Measurements from ENCODE around the gene CD2.

Gene CD2

DNA sequence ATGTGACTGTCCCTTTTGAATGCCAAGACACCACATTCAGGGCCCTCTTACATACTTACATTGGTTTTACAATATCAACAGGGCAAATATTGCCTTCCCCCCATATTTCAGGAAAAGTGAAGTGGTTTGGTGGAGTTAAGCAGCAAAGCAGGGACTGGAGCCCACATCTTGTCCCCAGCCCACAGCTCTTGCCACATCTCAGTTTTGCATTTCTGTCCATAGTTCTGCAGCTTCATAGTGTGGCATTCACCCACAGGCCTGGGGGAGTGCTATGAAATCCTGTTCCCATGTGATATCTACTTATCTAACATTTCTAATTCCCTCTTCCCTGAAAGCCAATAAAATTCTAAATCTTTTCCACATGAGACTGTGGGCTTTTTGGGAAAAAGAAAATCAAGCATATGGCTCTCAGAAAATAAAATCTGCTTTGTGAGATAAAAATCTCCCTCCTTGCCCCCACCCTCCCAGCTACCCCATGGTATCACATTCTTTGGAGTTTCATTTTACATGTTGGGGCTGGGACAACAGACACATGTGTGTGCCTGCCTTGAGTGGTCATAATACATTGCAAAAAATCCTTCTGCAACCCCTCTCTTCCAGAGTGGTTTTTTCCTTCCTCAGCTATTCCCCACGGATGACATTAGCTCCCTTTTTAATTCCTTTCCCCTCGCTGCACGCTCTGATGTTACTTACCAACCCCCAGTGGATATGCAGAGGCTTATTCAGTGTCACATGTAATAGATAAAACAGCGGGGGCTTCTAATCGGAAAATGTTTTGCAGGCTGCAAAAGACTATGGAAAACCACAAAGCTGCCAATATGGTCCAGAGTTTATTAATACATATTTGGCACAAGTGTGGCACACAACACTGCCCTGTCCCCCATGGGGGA lies 20.5 kb upstream of the CD2 start:
- Histone ChIP-seq H3K27me3 (ENCODE audit: control insufficient read depth in 1 of 2, insufficient read depth in 2 of 2, low read length in 2 of 2) (no peaks in the 10 kb centered on the region), H3K9me3 (ENCODE audit: control insufficient read depth in 2 of 2, low read length in 2 of 2) (no peaks in the 10 kb centered on the region), H3K4me1 (ENCODE audit: control insufficient read depth, insufficient read depth, low read length) (no peaks in the 10 kb centered on the region), H3K36me3 (ENCODE audit: control insufficient read depth in 2 of 2, insufficient read depth in 2 of 2, low read length in 2 of 2) (no peaks in the 10 kb centered on the region), H3K9ac (ENCODE audit: low read length in 2 of 2) (no peak overlapping the region), H3K27ac (ENCODE audit: low read length) (no peak overlapping the region), H3K4me3 (ENCODE audit: low read length in 2 of 2) (no peak overlapping the region)

DNA sequence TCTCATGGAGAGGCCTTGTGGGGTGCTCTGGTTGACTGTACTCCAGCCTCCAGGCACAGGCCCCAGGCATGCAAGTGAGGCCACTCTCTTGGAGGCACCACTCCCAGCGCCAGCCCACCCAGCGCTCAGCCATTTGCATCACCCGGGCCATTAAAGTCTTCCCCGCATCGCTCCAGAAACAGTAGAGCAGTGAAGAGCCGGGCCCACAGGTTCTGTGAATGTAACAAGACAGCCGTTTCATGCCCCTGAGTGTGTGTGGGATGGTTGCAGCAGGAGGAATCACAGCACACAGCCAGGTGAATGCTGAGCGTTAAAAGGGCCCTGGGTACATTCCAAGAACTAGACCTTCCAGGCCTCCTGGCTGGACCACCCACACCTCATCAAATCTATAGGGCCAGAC lies 19.0 kb upstream of the CD2 start:
- Histone ChIP-seq H3K36me3 (ENCODE audit: control insufficient read depth in 2 of 2, insufficient read depth in 2 of 2, low read length in 2 of 2) (no peaks in the 10 kb centered on the region), H3K9ac (ENCODE audit: low read length in 2 of 2) (no peak overlapping the region), H3K4me1 (ENCODE audit: control insufficient read depth, insufficient read depth, low read length) (no peaks in the 10 kb centered on the region), H3K9me3 (ENCODE audit: control insufficient read depth in 2 of 2, low read length in 2 of 2) (no peaks in the 10 kb centered on the region), H3K4me3 (ENCODE audit: low read length in 2 of 2) (no peak overlapping the region), H3K27me3 (ENCODE audit: control insufficient read depth in 1 of 2, insufficient read depth in 2 of 2, low read length in 2 of 2) (no peaks in the 10 kb centered on the region), H3K27ac (ENCODE audit: low read length) (no peak overlapping the region)

DNA sequence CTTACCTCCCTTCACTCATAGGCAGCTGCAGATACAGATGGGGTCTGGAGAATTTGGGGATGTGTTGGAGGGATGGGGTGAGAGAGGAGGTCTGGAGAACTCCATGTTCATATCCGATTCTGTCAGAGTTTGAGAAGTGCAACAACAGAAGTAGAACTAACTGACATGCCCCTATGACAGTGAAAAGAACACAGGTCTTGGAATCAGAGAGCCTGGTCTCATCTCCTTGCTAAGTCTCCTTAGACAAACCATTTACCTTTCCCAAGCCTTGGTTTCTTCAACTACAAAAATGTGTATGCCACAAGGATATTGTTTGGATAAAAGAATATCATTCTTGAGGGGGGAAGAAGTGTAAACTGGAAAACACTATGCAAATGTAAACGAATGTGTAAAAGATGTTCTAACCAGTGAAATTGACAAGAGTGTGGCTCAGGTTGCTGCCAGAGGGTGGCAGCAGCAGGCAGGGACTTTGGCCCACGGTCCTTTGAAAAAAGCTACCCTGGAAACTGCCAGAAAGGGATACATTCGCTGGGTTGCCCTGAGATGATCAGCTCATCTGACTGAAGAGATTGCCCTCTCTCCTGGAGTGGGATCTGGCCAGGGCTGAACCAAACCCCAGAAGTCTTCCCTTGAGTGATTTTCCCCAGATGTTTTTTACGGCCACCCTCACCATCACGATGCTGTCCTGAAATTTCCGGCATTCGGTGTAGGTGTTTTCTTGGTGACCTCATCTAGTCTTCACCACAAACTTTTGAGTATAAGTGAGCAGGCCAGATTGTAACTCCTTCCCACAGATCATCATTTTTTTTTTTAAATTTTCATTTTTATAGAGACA lies 17.0 kb upstream of the CD2 start:
- no peak overlapping the region for H3K4me3 ChIP-seq (ENCODE audit: low read length in 2 of 2)
- no peaks in the 10 kb centered on the region for H3K4me1 ChIP-seq (ENCODE audit: control insufficient read depth, insufficient read depth, low read length)
- H3K27me3 ChIP-seq (ENCODE audit: control insufficient read depth in 1 of 2, insufficient read depth in 2 of 2, low read length in 2 of 2): no peaks in the 10 kb centered on the region
- H3K27ac ChIP-seq (ENCODE audit: low read length): no peak overlapping the region
- no peaks in the 10 kb centered on the region for H3K36me3 ChIP-seq (ENCODE audit: control insufficient read depth in 2 of 2, insufficient read depth in 2 of 2, low read length in 2 of 2)
- no peaks in the 10 kb centered on the region for H3K9me3 ChIP-seq (ENCODE audit: control insufficient read depth in 2 of 2, low read length in 2 of 2)
- no peak overlapping the region for H3K9ac ChIP-seq (ENCODE audit: low read length in 2 of 2)

DNA sequence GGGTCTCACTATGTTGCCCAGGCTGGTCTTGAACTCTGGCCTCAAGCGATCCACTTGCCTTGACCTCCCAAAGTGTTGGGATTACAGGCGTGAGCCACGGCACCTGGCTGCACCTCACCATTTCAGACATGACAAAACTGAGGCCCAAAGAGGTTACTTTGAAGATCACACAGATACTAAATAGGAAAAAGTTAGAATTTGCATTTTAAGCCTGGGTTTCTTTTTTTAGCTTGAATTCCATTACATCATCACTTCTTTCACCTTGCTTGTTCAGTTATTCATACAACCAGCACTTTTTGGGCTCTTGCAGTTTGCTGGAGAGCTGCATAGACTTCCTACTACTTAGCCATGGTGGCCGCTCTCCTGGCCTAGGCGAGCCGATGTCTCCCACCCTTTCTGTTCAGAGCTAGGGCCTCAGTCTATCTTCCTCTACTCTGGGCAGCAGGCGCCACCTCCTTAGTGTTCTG lies 16.3 kb upstream of the CD2 start:
- Histone ChIP-seq H3K4me1 (ENCODE audit: control insufficient read depth, insufficient read depth, low read length) (no peaks in the 10 kb centered on the region), H3K27ac (ENCODE audit: low read length) (no peak overlapping the region), H3K4me3 (ENCODE audit: low read length in 2 of 2) (no peak overlapping the region), H3K36me3 (ENCODE audit: control insufficient read depth in 2 of 2, insufficient read depth in 2 of 2, low read length in 2 of 2) (no peaks in the 10 kb centered on the region), H3K27me3 (ENCODE audit: control insufficient read depth in 1 of 2, insufficient read depth in 2 of 2, low read length in 2 of 2) (no peaks in the 10 kb centered on the region), H3K9me3 (ENCODE audit: control insufficient read depth in 2 of 2, low read length in 2 of 2) (peaks cover 0 to under 1% of the 10 kb centered on the region in 2 donors), H3K9ac (ENCODE audit: low read length in 2 of 2) (no peak overlapping the region)

DNA sequence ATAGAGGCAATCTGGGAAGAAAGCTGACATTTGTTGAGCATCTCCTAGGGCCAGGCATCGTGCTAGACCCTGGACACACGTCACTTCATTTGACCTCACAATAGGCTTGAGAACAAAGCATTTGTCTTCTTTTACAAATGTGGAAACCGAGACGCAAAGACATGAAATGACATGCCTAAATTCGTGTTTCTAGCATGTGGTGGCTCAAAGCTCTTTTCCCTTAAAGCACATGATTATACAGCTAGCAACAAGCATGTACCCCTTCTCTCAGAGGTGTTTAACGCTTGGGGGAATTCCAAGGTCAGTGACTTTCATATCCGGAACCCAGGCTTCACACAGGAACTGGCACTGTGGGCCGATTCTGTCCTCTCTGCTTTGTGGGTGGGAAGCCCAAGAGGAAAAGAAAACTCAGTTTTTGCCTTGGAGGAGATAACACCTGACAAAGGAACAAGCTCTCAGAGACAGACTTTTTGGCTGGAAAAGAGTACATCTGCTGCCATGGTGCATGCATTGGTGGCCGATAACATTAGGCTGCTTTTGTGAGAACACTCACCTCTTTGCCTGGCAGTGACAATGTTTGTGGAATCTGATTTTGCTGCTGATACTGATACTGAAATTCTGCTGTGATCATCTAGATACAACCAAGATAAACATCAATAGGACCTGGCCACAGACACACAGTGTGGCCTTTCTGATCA lies 15.4 kb upstream of the CD2 start:
- H3K27me3 ChIP-seq (ENCODE audit: control insufficient read depth in 1 of 2, insufficient read depth in 2 of 2, low read length in 2 of 2): no peaks in the 10 kb centered on the region
- H3K4me1 ChIP-seq (ENCODE audit: control insufficient read depth, insufficient read depth, low read length): no peaks in the 10 kb centered on the region
- no peak overlapping the region for H3K4me3 ChIP-seq (ENCODE audit: low read length in 2 of 2)
- H3K27ac ChIP-seq (ENCODE audit: low read length): no peak overlapping the region
- H3K36me3 ChIP-seq (ENCODE audit: control insufficient read depth in 2 of 2, insufficient read depth in 2 of 2, low read length in 2 of 2): no peaks in the 10 kb centered on the region
- no peak overlapping the region for H3K9ac ChIP-seq (ENCODE audit: low read length in 2 of 2)
- peaks cover 6 to 9% of the 10 kb centered on the region in 2 donors for H3K9me3 ChIP-seq (ENCODE audit: control insufficient read depth in 2 of 2, low read length in 2 of 2)

DNA sequence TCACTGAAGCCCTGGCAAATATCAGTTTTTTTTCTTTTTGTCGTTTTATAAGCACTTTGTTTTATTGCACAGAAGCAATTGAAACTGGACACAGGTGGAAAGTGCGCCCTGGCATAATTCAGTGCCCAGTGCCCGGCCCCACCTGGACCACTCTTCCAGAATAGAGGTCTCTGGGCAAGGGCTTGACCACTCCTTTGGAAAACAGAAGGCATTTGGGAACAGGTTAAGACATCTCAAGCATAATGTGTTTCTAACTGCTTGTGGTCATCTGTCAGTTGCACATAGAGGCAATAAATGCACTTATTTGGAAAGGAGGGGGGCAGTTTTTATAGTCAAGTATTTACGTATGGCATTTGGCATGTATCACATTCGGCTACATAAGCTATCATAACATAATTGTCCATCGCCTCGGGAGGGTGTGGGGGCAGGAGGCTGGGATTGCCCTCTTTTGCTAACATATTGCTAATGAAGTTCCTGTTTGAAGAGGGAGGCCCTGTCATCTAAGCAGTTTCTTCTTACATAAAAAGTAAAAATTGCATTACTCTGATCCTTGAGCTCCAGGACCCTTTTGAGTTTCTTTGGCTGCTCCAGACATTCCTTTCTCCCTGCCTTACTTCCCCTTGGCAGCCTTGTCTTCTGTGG lies 14.7 kb upstream of the CD2 start:
- H3K27me3 ChIP-seq (ENCODE audit: control insufficient read depth in 1 of 2, insufficient read depth in 2 of 2, low read length in 2 of 2): no peaks in the 10 kb centered on the region
- no peak overlapping the region for H3K4me3 ChIP-seq (ENCODE audit: low read length in 2 of 2)
- no peak overlapping the region for H3K9ac ChIP-seq (ENCODE audit: low read length in 2 of 2)
- H3K4me1 ChIP-seq (ENCODE audit: control insufficient read depth, insufficient read depth, low read length): no peaks in the 10 kb centered on the region
- no peaks in the 10 kb centered on the region for H3K36me3 ChIP-seq (ENCODE audit: control insufficient read depth in 2 of 2, insufficient read depth in 2 of 2, low read length in 2 of 2)
- H3K9me3 ChIP-seq (ENCODE audit: control insufficient read depth in 2 of 2, low read length in 2 of 2): peaks cover 8 to 15% of the 10 kb centered on the region in 2 donors
- no peak overlapping the region for H3K27ac ChIP-seq (ENCODE audit: low read length)

DNA sequence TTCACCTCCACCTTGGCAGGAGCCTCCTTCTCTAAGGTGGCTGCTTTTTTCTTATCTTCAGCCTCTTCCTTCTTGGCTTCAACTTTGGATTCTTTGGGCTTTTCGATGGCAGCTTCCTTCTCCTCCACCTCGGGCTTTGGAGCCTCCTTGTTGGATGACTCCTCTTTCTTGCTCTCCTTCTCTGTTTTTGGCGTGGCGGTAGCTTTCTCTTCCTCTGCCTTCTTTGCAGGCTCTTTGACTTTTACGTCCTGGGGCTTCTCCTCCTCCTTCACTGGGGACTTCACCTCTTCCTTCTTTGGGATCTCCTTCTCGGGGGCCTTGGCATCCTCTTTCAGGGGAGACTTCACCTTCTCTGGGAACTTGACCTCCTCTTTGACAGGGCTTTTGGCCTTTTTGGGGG lies 13.9 kb upstream of the CD2 start:
- H3K27ac ChIP-seq (ENCODE audit: low read length): no peak overlapping the region

DNA sequence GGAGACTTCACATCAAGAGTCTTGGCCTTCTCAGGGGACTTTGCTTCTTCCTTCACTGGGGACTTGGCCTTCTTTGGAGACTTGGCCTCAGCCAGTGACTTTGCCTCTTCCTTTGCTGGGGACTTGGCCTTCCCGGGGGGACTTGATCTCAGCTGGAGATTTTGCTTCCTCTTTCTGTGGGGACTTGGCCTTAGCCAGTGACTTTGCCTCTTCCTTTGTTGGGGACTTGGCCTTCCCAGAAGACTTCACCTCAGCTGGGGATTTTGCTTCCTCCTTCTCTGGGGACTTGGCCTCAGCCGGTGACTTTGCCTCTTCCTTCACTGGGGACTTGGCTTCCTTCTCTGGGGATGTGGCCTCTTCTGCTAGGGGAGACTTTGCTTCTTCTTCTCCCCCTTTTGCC lies 13.5 kb upstream of the CD2 start:
- no peak overlapping the region for H3K27ac ChIP-seq (ENCODE audit: low read length)
- H3K27me3 ChIP-seq (ENCODE audit: control insufficient read depth in 1 of 2, insufficient read depth in 2 of 2, low read length in 2 of 2): no peaks in the 10 kb centered on the region
- H3K9me3 ChIP-seq (ENCODE audit: control insufficient read depth in 2 of 2, low read length in 2 of 2): peaks cover 12 to 18% of the 10 kb centered on the region in 2 donors
- H3K36me3 ChIP-seq (ENCODE audit: control insufficient read depth in 2 of 2, insufficient read depth in 2 of 2, low read length in 2 of 2): no peaks in the 10 kb centered on the region
- no peak overlapping the region for H3K4me3 ChIP-seq (ENCODE audit: low read length in 2 of 2)
- H3K9ac ChIP-seq (ENCODE audit: low read length in 2 of 2): no peak overlapping the region
- no peaks in the 10 kb centered on the region for H3K4me1 ChIP-seq (ENCODE audit: control insufficient read depth, insufficient read depth, low read length)

More for the DNA sequence above, 13.9 kb upstream of the CD2 start:
- H3K27me3 ChIP-seq (ENCODE audit: control insufficient read depth in 1 of 2, insufficient read depth in 2 of 2, low read length in 2 of 2): no peaks in the 10 kb centered on the region
- no peak overlapping the region for H3K9ac ChIP-seq (ENCODE audit: low read length in 2 of 2)
- H3K4me1 ChIP-seq (ENCODE audit: control insufficient read depth, insufficient read depth, low read length): no peaks in the 10 kb centered on the region
- no peak overlapping the region for H3K4me3 ChIP-seq (ENCODE audit: low read length in 2 of 2)
- H3K9me3 ChIP-seq (ENCODE audit: control insufficient read depth in 2 of 2, low read length in 2 of 2): peaks cover 12 to 18% of the 10 kb centered on the region in 2 donors
- no peaks in the 10 kb centered on the region for H3K36me3 ChIP-seq (ENCODE audit: control insufficient read depth in 2 of 2, insufficient read depth in 2 of 2, low read length in 2 of 2)

DNA sequence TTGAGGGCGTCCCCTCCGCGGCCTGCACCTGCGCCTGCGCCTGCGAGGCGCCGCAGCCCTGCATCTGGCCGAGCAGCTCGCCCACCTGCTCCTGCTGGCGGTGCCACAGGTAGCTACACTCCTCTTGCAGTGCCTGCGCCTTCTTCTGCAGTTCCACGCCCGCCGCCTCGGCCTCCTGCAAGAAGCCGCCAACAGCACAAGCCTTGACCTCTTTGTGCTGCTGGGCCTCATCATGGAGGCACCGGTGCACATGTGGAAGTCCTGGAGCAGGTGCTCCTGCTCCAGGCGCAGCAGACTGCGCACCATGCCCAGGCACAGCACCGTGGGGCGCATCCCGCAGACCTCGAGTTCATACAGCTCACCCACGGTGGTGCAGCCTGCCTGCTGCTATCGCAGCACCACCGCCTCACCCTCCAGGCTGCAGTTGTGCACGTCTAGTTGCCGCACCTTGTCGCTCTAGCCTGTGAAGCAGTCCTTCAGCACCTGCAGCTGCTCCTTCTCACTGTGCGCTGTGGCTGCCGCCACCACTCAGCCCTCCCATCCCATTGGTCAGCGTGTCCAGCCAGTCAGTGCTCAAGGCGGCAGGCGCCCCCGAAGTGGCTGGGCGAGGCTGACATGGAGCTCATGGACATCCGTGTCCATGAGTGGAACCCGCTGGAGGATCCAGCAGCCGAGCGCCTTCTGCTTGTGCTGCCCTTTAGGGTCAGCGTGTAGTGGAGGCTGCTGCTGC lies 12.2 kb upstream of the CD2 start:
- Histone ChIP-seq H3K9me3 (ENCODE audit: control insufficient read depth in 2 of 2, low read length in 2 of 2) (peaks cover 13 to 19% of the 10 kb centered on the region in 2 donors), H3K36me3 (ENCODE audit: control insufficient read depth in 2 of 2, insufficient read depth in 2 of 2, low read length in 2 of 2) (no peaks in the 10 kb centered on the region), H3K9ac (ENCODE audit: low read length in 2 of 2) (no peak overlapping the region), H3K27ac (ENCODE audit: low read length) (no peak overlapping the region), H3K27me3 (ENCODE audit: control insufficient read depth in 1 of 2, insufficient read depth in 2 of 2, low read length in 2 of 2) (no peaks in the 10 kb centered on the region), H3K4me3 (ENCODE audit: low read length in 2 of 2) (no peak overlapping the region), H3K4me1 (ENCODE audit: control insufficient read depth, insufficient read depth, low read length) (no peaks in the 10 kb centered on the region)

DNA sequence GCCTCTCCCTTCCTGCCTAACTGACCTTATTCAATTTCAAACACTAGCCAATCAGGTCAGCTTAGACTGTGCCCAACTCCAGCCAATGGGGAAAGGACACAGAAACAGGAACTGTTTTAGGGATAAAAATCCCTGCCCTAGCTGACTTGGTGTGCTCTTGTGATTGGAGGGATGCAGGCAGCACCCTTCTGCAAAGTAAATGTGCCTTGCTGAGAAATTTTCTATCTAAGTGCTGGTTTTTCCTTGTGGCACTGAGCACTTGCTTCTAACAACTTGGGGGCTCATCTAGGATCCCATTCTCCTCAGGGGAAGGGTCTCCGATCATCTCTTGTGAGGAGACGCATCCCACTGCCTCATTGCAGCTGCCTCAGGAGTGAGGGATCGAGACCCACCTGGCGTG lies 10.7 kb upstream of the CD2 start:
- Histone ChIP-seq H3K4me3 (ENCODE audit: low read length in 2 of 2) (no peak overlapping the region), H3K27me3 (ENCODE audit: control insufficient read depth in 1 of 2, insufficient read depth in 2 of 2, low read length in 2 of 2) (no peaks in the 10 kb centered on the region), H3K36me3 (ENCODE audit: control insufficient read depth in 2 of 2, insufficient read depth in 2 of 2, low read length in 2 of 2) (no peaks in the 10 kb centered on the region)

More for the DNA sequence above, 10.7 kb upstream of the CD2 start:
- Histone ChIP-seq H3K27ac (ENCODE audit: low read length) (no peak overlapping the region), H3K4me1 (ENCODE audit: control insufficient read depth, insufficient read depth, low read length) (no peaks in the 10 kb centered on the region), H3K9me3 (ENCODE audit: control insufficient read depth in 2 of 2, low read length in 2 of 2) (peaks cover 25 to 26% of the 10 kb centered on the region in 2 donors), H3K9ac (ENCODE audit: low read length in 2 of 2) (no peak overlapping the region)

All from stomach smooth muscle (tissue), 2 donors.